Adrenal gland (tissue), 5 donors: ENCODE data around the gene SORBS1.

ENCODE experiments used
- CTCF ChIP-seq, 6 experiments: fragments of 450-650 bp in 4 of 6; fragments of 200-600 bp in 2 of 6; sonication (generic) in 1 of 6; IDR thresholded peaks; 1 replicate in 5 of 6; 2 replicates in 1 of 6; pipeline versions ENCODE4 v1.5.1 to v1.8.0; 2016 to 2021; ENCODE audit warnings: antibody characterized with exemption in 6 of 6, mild to moderate bottlenecking in 2 of 6, moderate library complexity in 1 of 6
- POLR2A ChIP-seq, 2 donors: fragments of 450-650 bp; IDR thresholded peaks; one replicate each; pipeline ENCODE4 v1.6.1; 2017; ENCODE audit warnings: antibody characterized with exemption in 2 of 2, mild to moderate bottlenecking in 2 of 2, moderate library complexity in 1 of 2
- donor health status: DM: no; HTN: no; CAD: no.

GRCh38 chr10:95364342-95364741, 196.8 kb downstream of the SORBS1 start:
- TF ChIP-seq POLR2A (IDR thresholded peaks at IDR 0.05), result no peak
- no peak for TF ChIP-seq CTCF (IDR thresholded peaks at IDR 0.05)
